Activated CD4-positive, alpha-beta T cell treated with anti-CD3 and anti-CD28 coated beads, Interleukin-2, Interleukin-6, amounts not matched to agents 100 ng/mL and 50 ng/mL, durations not matched to agents 16 hours and 8 hours (primary cell): ENCODE results near the gene SNX1.
"Not testable (repeated sequence)": the region's sequence is repeated elsewhere in the genome, so short reads cannot be mapped to it uniquely, and the experiment has no call there.

ENCODE experiments used
- DNase-seq: peaks from one replicate; pipeline ENCODE4 v3.0.0-alpha.2; 2020

The SNX1 gene

GRCh38 chr15:64120322-64120721 lies 24.5 kb downstream of the SNX1 start:
- DNase-seq, result not testable (repeated sequence)

- no peak for DNase-seq
These were observed 25.8 kb downstream of the SNX1 start for GRCh38 chr15:64121614-64122013.

GRCh38 chr15:64122444-64122843 lies 26.7 kb downstream of the SNX1 start:
- no peak for DNase-seq

GRCh38 chr15:64122936-64123351 lies 27.2 kb downstream of the SNX1 start:
- no peak for DNase-seq

GRCh38 chr15:64125978-64126377 lies 30.2 kb downstream of the SNX1 start:
- no peak for DNase-seq

GRCh38 chr15:64127521-64128270 lies 31.9 kb downstream of the SNX1 start:
- DNase-seq, result no peak

- DNase-seq, result no peak
These were observed 34.4 kb downstream of the SNX1 start for GRCh38 chr15:64130159-64130558.

- DNase-seq, result no peak
These were observed 35.8 kb downstream of the SNX1 start for GRCh38 chr15:64131547-64131946.

- DNase-seq, result no peak
These were observed 36.4 kb downstream of the SNX1 start for GRCh38 chr15:64132217-64132616.

- DNase-seq, result no peak
These were observed 38.0 kb downstream of the SNX1 start for GRCh38 chr15:64133623-64134344.

- no peak for DNase-seq
These were observed 38.6 kb downstream of the SNX1 start for GRCh38 chr15:64134345-64134829.

GRCh38 chr15:64136347-64136746 lies 40.6 kb downstream of the SNX1 start:
- no peak for DNase-seq

- no peak for DNase-seq
These were observed 41.5 kb downstream of the SNX1 start for GRCh38 chr15:64137226-64137833.

- DNase-seq, result no peak
These were observed 42.7 kb downstream of the SNX1 start for GRCh38 chr15:64138331-64138941.

GRCh38 chr15:64141798-64142512 lies 46.2 kb downstream of the SNX1 start:
- DNase-seq, result no peak

GRCh38 chr15:64143276-64143675 lies 47.5 kb downstream of the SNX1 start:
- no peak for DNase-seq

GRCh38 chr15:64144192-64144564 lies 48.4 kb downstream of the SNX1 start:
- DNase-seq, result no peak

GRCh38 chr15:64144565-64145281 lies 48.9 kb downstream of the SNX1 start:
- DNase-seq, result no peak

- no peak for DNase-seq
These were observed 50.3 kb downstream of the SNX1 start for GRCh38 chr15:64146041-64146440.

GRCh38 chr15:64146520-64146884 lies 50.7 kb downstream of the SNX1 start:
- no peak for DNase-seq

GRCh38 chr15:64146885-64147681 lies 51.3 kb downstream of the SNX1 start:
- no peak for DNase-seq
